DND-41 (cell line): ENCODE data around the gene RPL3.

ENCODE experiments used
- EZH2 ChIP-seq: IDR thresholded peaks from 3 replicates; pipeline ENCODE4 v1.6.1; 2012; ENCODE audit warnings: borderline replicate concordance, low read depth, mild to moderate bottlenecking, moderate library complexity, low read length, inconsistent platforms; ENCODE audit not compliant: severe bottlenecking
- TF ChIP-seq, protein P1 (sequence below): IDR thresholded peaks from 2 replicates; pipeline ENCODE4 v1.5.1; 2012; ENCODE audit warnings: borderline replicate concordance, low read length, moderate library complexity, mild to moderate bottlenecking; ENCODE audit not compliant: poor library complexity, severe bottlenecking; ENCODE audit errors: extremely low read depth

DNA sequence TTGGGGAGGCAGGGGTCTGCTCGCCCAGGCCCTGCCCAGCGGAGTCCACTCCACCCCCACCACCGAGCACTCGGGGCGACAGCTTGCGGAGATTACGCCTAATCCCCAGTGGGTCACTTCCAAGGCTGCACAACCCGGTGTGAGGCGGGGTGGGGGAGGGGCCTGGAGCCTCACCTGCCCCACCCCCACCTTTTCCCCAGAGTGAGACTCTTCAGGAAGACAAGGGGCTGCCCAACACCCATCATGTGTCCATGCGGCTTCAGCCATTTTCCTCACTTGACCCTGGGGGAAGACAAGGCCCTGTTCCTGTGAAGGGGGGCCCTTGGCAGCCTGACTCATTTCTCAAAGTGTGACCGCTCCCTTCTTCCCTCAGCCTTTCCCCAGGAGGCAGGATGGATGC lies 42.8 kb upstream of the RPL3 start:
- TF ChIP-seq, protein P1, sequence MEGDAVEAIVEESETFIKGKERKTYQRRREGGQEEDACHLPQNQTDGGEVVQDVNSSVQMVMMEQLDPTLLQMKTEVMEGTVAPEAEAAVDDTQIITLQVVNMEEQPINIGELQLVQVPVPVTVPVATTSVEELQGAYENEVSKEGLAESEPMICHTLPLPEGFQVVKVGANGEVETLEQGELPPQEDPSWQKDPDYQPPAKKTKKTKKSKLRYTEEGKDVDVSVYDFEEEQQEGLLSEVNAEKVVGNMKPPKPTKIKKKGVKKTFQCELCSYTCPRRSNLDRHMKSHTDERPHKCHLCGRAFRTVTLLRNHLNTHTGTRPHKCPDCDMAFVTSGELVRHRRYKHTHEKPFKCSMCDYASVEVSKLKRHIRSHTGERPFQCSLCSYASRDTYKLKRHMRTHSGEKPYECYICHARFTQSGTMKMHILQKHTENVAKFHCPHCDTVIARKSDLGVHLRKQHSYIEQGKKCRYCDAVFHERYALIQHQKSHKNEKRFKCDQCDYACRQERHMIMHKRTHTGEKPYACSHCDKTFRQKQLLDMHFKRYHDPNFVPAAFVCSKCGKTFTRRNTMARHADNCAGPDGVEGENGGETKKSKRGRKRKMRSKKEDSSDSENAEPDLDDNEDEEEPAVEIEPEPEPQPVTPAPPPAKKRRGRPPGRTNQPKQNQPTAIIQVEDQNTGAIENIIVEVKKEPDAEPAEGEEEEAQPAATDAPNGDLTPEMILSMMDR, result no peak
- TF ChIP-seq EZH2, result no peak
